Neural cell (in vitro differentiated cells): ENCODE data around the gene VPS26B.

Source experiments
- POLR2AphosphoS5 ChIP-seq: IDR thresholded peaks from 2 replicates; pipeline ENCODE4 v1.6.1; 2012
- TAF1 ChIP-seq: IDR thresholded peaks from 2 replicates; pipeline ENCODE4 v1.6.1; 2012; ENCODE audit warnings: low read depth
- TF ChIP-seq, protein P1 (sequence below): fragments of 450-650 bp; IDR thresholded peaks from 2 replicates; pipeline ENCODE4 v1.5.1; 2014; ENCODE audit warnings: antibody characterized with exemption, mild to moderate bottlenecking, moderate library complexity; ENCODE audit not compliant: poor library complexity, severe bottlenecking

DNA sequence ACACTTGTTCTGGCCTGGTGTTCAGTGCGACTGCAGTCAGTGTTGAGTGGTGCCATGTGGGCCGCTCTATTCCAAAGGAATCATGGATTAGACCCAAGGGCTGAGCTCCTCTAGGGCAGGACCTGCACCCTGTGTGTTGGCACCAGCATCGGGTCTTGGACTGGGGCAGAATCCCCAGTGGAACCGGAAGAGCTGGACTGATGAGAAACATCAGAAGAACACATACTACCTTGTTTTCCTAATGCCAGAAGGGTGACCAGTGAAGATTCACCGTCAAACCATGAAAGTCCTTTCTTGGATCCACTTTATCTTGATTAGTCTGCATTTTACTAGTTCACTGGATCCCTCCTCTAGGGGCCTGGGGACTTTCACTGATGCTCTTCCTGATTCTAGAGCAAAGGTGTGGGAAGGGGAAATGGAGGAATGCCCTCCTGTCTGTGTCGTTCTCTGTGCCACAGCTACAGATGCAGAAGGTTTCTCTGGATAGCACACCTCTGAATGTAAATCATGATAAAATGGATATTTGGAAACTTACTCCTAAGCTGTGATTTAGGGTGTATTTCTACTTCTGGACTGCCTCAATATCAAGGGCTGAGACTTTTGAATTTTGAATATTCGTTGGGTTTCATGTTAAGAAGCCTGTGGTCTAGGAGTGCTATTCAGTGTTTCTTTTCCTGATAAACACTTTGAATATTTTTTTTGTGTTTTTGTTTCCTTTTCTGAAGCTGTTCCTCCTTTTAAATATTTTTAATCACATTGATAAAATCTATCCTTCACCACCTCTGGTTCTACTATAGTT is 40.7 kb downstream of the VPS26B start:
- TF ChIP-seq, protein P1, sequence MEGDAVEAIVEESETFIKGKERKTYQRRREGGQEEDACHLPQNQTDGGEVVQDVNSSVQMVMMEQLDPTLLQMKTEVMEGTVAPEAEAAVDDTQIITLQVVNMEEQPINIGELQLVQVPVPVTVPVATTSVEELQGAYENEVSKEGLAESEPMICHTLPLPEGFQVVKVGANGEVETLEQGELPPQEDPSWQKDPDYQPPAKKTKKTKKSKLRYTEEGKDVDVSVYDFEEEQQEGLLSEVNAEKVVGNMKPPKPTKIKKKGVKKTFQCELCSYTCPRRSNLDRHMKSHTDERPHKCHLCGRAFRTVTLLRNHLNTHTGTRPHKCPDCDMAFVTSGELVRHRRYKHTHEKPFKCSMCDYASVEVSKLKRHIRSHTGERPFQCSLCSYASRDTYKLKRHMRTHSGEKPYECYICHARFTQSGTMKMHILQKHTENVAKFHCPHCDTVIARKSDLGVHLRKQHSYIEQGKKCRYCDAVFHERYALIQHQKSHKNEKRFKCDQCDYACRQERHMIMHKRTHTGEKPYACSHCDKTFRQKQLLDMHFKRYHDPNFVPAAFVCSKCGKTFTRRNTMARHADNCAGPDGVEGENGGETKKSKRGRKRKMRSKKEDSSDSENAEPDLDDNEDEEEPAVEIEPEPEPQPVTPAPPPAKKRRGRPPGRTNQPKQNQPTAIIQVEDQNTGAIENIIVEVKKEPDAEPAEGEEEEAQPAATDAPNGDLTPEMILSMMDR: no peak
- no peak for TF ChIP-seq TAF1
- no peak for TF ChIP-seq POLR2AphosphoS5
